IPS-18c (cell line): ENCODE results near the gene TARBP1.
"Not testable (repeated sequence)": the region's sequence is repeated elsewhere in the genome, so short reads cannot be mapped to it uniquely, and the experiment has no call there.

Source experiments
- H3K4me3 ChIP-seq: 2 replicates; pipeline ENCODE4 v1.7.0; 2013; ENCODE audit warnings: low read depth, mild to moderate bottlenecking, low read length, moderate library complexity; ENCODE audit not compliant: insufficient read depth
- H3K9me3 ChIP-seq: one replicate; pipeline ENCODE4 v1.6.1; 2013; ENCODE audit warnings: mild to moderate bottlenecking, low read length, moderate library complexity; ENCODE audit not compliant: control insufficient read depth, insufficient read depth

TARBP1 gene

GRCh38 chr1:234509457-234510328 is 30.7 kb upstream of the TARBP1 start:
- Histone ChIP-seq H3K9me3 (no peaks in the 10 kb centered on the region), H3K4me3 (no peak overlapping the region)

- Histone ChIP-seq H3K9me3 (no peaks in the 10 kb centered on the region), H3K4me3 (no peak overlapping the region)
These were observed 28.8 kb upstream of the TARBP1 start for GRCh38 chr1:234507626-234508387.

- no peak overlapping the region for H3K4me3 ChIP-seq
- H3K9me3 ChIP-seq = no peaks in the 10 kb centered on the region
These were observed 28.1 kb upstream of the TARBP1 start for GRCh38 chr1:234507089-234507488.

GRCh38 chr1:234505769-234506102 is 26.8 kb upstream of the TARBP1 start:
- Histone ChIP-seq H3K4me3 (no peak overlapping the region), H3K9me3 (no peaks in the 10 kb centered on the region)

GRCh38 chr1:234504969-234505768 is 26.2 kb upstream of the TARBP1 start:
- no peak overlapping the region for H3K4me3 ChIP-seq
- H3K9me3 ChIP-seq = no peaks in the 10 kb centered on the region

GRCh38 chr1:234504251-234504650 is 25.3 kb upstream of the TARBP1 start:
- not testable (repeated sequence) for H3K9me3 ChIP-seq, H3K4me3 ChIP-seq

- Histone ChIP-seq H3K4me3 (no peak overlapping the region), H3K9me3 (no peaks in the 10 kb centered on the region)
These were observed 24.4 kb upstream of the TARBP1 start for GRCh38 chr1:234503193-234504050.

GRCh38 chr1:234502785-234503184 is 23.8 kb upstream of the TARBP1 start:
- Histone ChIP-seq H3K9me3 (no peaks in the 10 kb centered on the region), H3K4me3 (no peak overlapping the region)

- no peaks in the 10 kb centered on the region for H3K9me3 ChIP-seq
- H3K4me3 ChIP-seq = no peak overlapping the region
These were observed 21.3 kb upstream of the TARBP1 start for GRCh38 chr1:234500269-234500668.

- Histone ChIP-seq H3K9me3 (no peaks in the 10 kb centered on the region), H3K4me3 (no peak overlapping the region)
These were observed 20.9 kb upstream of the TARBP1 start for GRCh38 chr1:234499943-234500245.

GRCh38 chr1:234499119-234499942 is 20.4 kb upstream of the TARBP1 start:
- Histone ChIP-seq H3K4me3 (no peak overlapping the region), H3K9me3 (no peaks in the 10 kb centered on the region)

- H3K4me3 ChIP-seq = no peak overlapping the region
- H3K9me3 ChIP-seq = no peaks in the 10 kb centered on the region
These were observed 19.6 kb upstream of the TARBP1 start for GRCh38 chr1:234498448-234499118.

GRCh38 chr1:234497589-234497988 is 18.6 kb upstream of the TARBP1 start:
- H3K9me3 ChIP-seq = no peaks in the 10 kb centered on the region

GRCh38 chr1:234495231-234495990 is 16.4 kb upstream of the TARBP1 start:
- Histone ChIP-seq H3K4me3 (no peak overlapping the region), H3K9me3 (no peaks in the 10 kb centered on the region)

More at GRCh38 chr1:234497589-234497988, 18.6 kb upstream of the TARBP1 start:
- no peak overlapping the region for H3K4me3 ChIP-seq

GRCh38 chr1:234494049-234494448 is 15.1 kb upstream of the TARBP1 start:
- Histone ChIP-seq H3K9me3 (no peaks in the 10 kb centered on the region), H3K4me3 (no peak overlapping the region)
